SK-N-MC (cell line): Measurements from ENCODE around the gene MEOX1.

Experiments
- DNase-seq: peaks from one replicate; pipeline ENCODE4 v3.0.0-alpha.2; 2011; ENCODE audit warnings: low read depth, low spot score
- H3K27ac ChIP-seq: fragments of 200-600 bp; sonication (generic); 2 replicates; pipeline ENCODE4 v1.5.1; 2016; ENCODE audit warnings: mixed run types
- H3K36me3 ChIP-seq: fragments of 200-600 bp; sonication (generic); 2 replicates; pipeline ENCODE4 v1.6.1; 2017; ENCODE audit warnings: antibody characterized with exemption, low read length, mixed read lengths; ENCODE audit not compliant: insufficient read depth
- H3K4me3 ChIP-seq: fragments of 200-600 bp; sonication (generic); 2 replicates; pipeline ENCODE4 v1.5.1; 2016
- H3K9ac ChIP-seq: fragments of 200-600 bp; sonication (generic); 2 replicates; pipeline ENCODE4 v1.8.0; 2017; ENCODE audit warnings: mixed run types, mixed read lengths; ENCODE audit not compliant: insufficient read length
- H3K9me3 ChIP-seq: fragments of 200-600 bp; sonication (generic); 2 replicates; pipeline ENCODE4 v1.6.1; 2017; ENCODE audit warnings: low read depth, mild to moderate bottlenecking, antibody characterized with exemption, low read length, moderate library complexity, mixed read lengths
- EZH2 ChIP-seq: fragments of 200-600 bp; sonication (generic); IDR thresholded peaks from one replicate; pipeline ENCODE4 v1.6.1; 2017; ENCODE audit warnings: antibody characterized with exemption
- FOXP2 ChIP-seq: optimal IDR thresholded peaks from 2 replicates; pipeline ENCODE3; 2011; ENCODE audit warnings: mild to moderate bottlenecking, moderate library complexity; ENCODE audit not compliant: insufficient read depth; ENCODE audit errors: extremely low read length, control extremely low read depth
- POLR2AphosphoS5 ChIP-seq: IDR thresholded peaks from 2 replicates; pipeline ENCODE4 v1.6.1; 2012; ENCODE audit warnings: mild to moderate bottlenecking, low read depth, low read length, borderline replicate concordance

The MEOX1 gene

DNA sequence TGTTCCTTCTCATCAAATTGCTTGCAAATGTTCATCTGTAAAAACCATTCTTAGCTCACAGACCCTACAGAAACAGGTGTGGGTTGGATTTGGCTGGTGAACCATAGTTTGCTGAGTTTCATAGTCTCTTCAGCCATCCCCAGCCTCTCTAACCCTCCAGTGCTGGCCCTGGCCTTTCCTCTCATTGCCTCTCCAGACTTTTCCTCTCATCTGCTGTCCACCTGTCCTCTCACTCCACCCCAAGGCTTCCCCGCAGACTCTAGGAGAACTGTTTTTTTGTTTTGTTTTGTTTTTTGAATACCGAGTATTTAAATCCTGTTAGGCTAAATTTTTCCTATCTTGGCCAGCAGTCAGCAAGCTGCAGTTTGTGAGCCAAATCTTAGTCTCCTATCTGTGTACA lies 41.1 kb downstream of the MEOX1 start:
- Histone ChIP-seq H3K9ac (no peak overlapping the region), H3K9me3 (no peaks in the 10 kb centered on the region), H3K27ac (no peak overlapping the region), H3K4me3 (no peak overlapping the region), H3K36me3 (no peaks in the 10 kb centered on the region)
- DNase-seq = no peak
- TF ChIP-seq FOXP2 (no peak), EZH2 (no peak), POLR2AphosphoS5 (no peak)

DNA sequence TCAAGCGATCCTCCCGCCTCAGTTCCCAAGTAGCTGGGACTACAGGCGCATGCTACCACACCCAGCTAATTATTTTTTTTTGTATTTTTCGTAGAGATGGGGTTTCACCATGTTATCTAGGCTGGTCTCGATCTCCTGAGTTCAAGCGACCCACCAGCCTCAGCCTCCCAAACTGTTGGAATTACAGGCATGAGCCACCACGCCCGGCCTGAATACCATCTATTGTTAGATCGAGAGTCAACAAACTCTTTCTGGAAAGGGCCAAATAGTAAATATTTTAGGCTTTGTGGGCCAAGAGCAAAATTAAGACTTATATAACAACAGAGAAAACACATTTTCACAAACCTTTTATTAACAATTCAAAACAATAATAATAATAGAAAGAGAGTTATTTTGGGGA lies 41.6 kb downstream of the MEOX1 start:
- H3K27ac ChIP-seq = no peak overlapping the region
- H3K36me3 ChIP-seq = no peaks in the 10 kb centered on the region
- no peak for TF ChIP-seq EZH2
- TF ChIP-seq FOXP2 = no peak
- TF ChIP-seq POLR2AphosphoS5 = no peak
- DNase-seq = no peak
- H3K9ac ChIP-seq = no peak overlapping the region
- no peak overlapping the region for H3K4me3 ChIP-seq
- H3K9me3 ChIP-seq = no peaks in the 10 kb centered on the region

DNA sequence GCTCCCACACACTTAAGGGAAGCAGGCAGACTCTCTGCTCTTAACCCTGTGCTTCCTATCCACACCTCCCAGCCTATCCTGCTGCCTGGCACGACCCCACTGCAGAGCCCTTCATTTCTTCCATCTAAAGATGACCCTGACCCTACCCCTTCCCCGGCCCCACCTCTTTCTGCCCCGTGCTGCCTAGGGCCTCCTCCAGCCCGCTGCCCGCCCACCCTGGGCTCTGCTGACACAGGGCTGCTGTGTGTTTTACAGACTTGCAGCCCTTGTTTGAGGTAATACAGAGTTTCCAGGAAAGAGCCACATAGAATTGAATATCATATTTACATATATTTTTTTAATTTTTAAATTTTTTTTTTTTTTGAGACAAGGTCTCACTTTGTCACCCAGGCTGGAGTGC lies 42.0 kb downstream of the MEOX1 start:
- no peak for TF ChIP-seq FOXP2
- no peak for TF ChIP-seq EZH2
- no peak for TF ChIP-seq POLR2AphosphoS5
- DNase-seq = no peak
- H3K9me3 ChIP-seq = no peaks in the 10 kb centered on the region
- H3K36me3 ChIP-seq = no peaks in the 10 kb centered on the region
- no peak overlapping the region for H3K9ac ChIP-seq
- H3K27ac ChIP-seq = no peak overlapping the region
- no peak overlapping the region for H3K4me3 ChIP-seq

DNA sequence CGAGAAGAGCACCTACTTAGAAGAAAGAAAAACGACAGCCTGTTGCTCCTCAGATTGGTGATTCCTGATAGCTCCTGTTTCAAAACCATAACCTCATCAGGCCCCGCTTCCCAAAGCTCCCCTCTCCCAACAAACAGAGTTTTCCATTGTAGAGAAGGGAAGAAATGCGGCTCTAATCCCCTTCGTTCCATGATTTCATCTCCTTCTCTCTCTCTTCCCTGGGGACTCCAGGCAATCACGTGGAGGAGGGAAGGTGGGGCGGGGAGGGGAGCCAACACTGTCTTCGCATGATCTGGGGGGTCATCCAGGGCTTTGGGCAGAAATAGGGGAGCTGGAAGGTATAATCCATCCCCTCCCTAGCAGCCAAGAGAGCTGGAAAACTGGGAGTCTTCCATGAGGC lies 43.4 kb downstream of the MEOX1 start:
- no peaks in the 10 kb centered on the region for H3K9me3 ChIP-seq
- H3K27ac ChIP-seq = no peak overlapping the region
- DNase-seq = no peak
- no peak overlapping the region for H3K9ac ChIP-seq
- no peak overlapping the region for H3K4me3 ChIP-seq
- no peaks in the 10 kb centered on the region for H3K36me3 ChIP-seq
- TF ChIP-seq FOXP2 = no peak
- TF ChIP-seq POLR2AphosphoS5 = no peak
- TF ChIP-seq EZH2 = no peak

DNA sequence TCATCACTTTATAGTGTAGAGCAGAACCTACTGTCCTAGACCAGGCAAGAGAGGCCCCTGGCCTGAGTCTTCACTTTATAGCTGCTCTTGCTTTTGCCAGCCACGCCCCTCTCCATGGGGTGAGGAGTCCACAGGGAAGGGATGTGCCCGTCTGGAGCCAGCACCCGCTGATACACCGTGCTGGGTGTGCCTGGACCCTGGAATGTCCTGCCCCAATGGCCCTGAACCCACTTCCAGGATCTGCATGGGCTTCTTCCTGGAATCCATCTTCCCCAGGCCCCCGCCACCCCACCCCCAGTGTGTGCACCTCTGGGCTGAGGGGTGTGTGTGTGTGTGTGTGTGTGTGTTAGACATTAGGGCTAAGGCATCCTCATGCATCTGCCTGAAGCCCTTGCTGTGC lies 44.9 kb downstream of the MEOX1 start:
- H3K4me3 ChIP-seq = no peak overlapping the region
- no peaks in the 10 kb centered on the region for H3K9me3 ChIP-seq
- H3K9ac ChIP-seq = no peak overlapping the region
- DNase-seq = no peak
- H3K36me3 ChIP-seq = no peaks in the 10 kb centered on the region
- TF ChIP-seq POLR2AphosphoS5 (no peak), FOXP2 (no peak)
- no peak overlapping the region for H3K27ac ChIP-seq

DNA sequence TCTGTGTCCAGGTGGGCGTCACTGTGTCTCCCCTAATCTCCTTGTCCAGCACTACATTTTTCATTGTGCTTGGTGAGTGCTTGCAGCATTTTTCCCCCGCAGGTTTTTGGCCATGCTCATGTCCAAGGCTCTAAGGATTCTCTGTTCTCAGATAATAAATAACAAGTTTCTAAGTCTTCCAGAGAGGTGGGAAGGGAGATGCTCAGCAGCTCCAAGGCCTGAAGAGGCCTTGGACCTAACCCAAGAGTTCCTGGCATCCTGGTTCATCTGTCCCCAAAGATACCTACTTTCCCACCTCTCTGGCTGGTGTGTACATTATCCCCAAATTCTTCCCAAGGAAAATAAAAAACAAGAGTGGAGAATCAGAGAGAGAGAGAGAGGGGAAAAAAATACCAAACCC lies 45.3 kb downstream of the MEOX1 start:
- Histone ChIP-seq H3K9ac (no peak overlapping the region), H3K9me3 (no peaks in the 10 kb centered on the region), H3K27ac (no peak overlapping the region), H3K4me3 (no peak overlapping the region), H3K36me3 (no peaks in the 10 kb centered on the region)
- no peak for TF ChIP-seq FOXP2
- no peak for TF ChIP-seq POLR2AphosphoS5
- no peak for TF ChIP-seq EZH2
- no peak for DNase-seq

DNA sequence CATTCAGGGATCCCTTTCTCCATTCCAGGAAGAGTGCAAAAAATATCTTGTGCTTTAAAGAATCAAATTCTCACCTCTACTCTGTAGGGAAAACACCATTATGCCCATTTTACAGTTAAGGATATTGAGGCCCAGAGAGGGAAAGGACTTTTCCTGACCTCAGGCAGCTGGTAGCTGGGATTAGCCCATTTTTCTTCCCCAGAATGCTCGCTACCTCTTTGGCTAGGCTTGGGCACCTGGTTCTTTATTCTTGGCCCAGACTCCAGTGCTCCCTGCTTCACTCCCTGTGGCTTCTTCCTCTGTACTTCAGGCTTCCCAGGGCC lies 45.7 kb downstream of the MEOX1 start:
- H3K9me3 ChIP-seq = no peaks in the 10 kb centered on the region
- no peak overlapping the region for H3K4me3 ChIP-seq
- no peak for DNase-seq
- no peak overlapping the region for H3K9ac ChIP-seq
- TF ChIP-seq EZH2 = no peak
- no peak for TF ChIP-seq POLR2AphosphoS5
- no peak for TF ChIP-seq FOXP2
- no peaks in the 10 kb centered on the region for H3K36me3 ChIP-seq
- no peak overlapping the region for H3K27ac ChIP-seq

DNA sequence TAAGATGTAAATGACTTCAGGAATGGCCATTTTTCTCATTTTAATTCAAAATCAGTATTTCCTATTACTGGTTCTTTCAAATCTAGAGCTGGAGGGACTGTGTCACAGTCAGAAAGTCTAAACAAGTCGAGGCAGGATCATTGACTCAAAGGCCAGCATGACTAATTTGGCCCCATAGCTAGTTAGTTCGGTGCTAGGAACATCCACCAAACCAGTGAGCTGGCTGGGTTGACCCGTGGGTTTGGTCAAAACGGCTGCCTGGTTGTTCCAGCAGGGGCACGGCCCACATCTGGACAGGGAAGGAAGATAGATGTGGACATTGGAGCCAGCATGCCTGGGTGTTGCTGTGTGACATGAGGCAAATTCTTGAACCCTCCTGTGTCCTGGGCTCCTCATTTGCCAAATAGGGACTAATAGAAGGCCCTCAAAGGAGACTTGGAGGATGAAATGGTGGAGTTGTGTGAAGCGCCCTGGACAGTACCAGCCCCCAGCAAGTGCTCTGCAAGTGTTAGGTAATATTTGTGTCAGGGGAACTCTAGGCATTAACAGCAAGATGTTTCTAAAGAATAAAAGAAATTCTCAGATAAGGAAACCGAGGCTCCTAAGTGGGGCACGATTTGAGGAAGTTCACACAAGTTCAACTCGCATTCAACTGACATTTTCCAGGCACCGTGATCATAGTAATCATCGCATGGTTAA lies 46.2 kb downstream of the MEOX1 start:
- Histone ChIP-seq H3K9ac (no peak overlapping the region), H3K27ac (no peak overlapping the region), H3K9me3 (no peaks in the 10 kb centered on the region), H3K4me3 (no peak overlapping the region), H3K36me3 (no peaks in the 10 kb centered on the region)
- no peak for TF ChIP-seq FOXP2
- no peak for TF ChIP-seq POLR2AphosphoS5
- TF ChIP-seq EZH2 = no peak
- no peak for DNase-seq

DNA sequence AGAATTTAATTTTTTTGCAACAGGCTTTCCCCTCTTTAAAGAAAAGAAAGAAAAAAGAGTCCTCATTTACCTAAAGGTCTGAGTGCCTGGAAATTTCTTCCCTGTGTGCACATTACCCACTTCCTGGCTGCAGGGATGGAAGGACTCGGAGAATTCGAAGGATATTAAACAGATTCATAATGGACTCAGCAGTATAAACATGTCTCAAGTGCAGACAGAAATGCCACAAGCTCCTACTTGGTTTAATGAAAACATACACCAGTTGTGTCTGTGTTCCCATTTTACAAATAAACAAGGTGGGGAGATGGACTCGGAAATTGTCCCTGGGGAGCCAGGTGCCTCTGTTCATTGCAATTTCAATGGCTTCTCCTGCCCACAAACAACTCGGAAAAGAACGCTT lies 47.2 kb downstream of the MEOX1 start:
- no peak overlapping the region for H3K9ac ChIP-seq
- DNase-seq = no peak
- no peak for TF ChIP-seq FOXP2
- no peak for TF ChIP-seq POLR2AphosphoS5
- no peak for TF ChIP-seq EZH2
- H3K4me3 ChIP-seq = no peak overlapping the region
- no peaks in the 10 kb centered on the region for H3K9me3 ChIP-seq
- no peak overlapping the region for H3K27ac ChIP-seq
- H3K36me3 ChIP-seq = no peaks in the 10 kb centered on the region
